Activated naive CD4-positive, alpha-beta T cell (primary cell): ENCODE data around the gene NOSIP.

Source experiments
- DNase-seq, 4 experiments: peaks; one replicate each; lab custom pipeline; 2025; lab: John Stamatoyannopoulos, UW

Gene NOSIP

DNA sequence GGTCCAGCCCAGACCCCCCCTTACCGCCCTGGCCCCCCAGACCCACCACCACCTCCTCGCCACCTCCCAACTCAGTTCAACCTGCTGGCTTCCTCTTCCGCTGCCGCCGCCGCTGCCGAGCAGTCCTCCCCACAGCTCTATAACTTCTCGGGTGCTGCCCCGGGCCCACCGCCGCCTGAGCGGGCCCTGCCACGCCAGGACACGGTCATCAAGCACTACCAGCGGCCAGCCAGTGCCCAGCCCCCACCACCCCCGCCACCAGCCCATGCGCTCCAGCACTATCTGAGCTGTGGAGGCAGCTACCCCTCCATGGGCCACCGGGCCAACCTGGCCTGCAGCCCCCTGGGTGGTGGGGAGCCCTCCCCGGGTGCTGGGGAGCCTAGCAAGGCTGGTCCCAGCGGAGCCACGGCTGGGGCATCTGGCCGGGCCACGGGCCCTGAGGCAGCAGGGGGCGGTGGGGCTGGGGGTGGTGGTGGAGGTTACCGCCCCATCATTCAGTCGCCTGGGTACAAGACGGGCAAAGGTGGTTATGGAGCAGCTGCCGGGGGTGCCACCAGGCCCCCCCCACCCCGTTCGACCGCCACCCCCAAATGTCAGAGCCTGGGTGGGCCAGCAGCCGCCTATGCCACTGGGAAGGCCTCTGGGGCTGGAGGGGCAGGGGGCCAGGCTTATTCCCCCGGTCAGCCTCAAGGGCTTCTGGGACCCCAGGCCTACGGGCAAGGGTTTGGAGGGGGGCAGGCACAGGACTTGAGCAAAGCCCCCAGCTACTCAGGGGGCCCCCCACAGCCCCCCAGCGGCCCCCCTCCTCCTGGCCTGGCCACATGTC lies 14.8 kb upstream of the NOSIP start:
- DNase-seq, result no peak

GRCh38 chr19:49594157-49594992 lies 14.0 kb upstream of the NOSIP start:
- no peak for DNase-seq

- DNase-seq, result peak; percentile 75 to 86 (median 83)
Measured at GRCh38 chr19:49593233-49594113, 13.1 kb upstream of the NOSIP start.

GRCh38 chr19:49592486-49593232 lies 12.3 kb upstream of the NOSIP start:
- no peak for DNase-seq

DNA sequence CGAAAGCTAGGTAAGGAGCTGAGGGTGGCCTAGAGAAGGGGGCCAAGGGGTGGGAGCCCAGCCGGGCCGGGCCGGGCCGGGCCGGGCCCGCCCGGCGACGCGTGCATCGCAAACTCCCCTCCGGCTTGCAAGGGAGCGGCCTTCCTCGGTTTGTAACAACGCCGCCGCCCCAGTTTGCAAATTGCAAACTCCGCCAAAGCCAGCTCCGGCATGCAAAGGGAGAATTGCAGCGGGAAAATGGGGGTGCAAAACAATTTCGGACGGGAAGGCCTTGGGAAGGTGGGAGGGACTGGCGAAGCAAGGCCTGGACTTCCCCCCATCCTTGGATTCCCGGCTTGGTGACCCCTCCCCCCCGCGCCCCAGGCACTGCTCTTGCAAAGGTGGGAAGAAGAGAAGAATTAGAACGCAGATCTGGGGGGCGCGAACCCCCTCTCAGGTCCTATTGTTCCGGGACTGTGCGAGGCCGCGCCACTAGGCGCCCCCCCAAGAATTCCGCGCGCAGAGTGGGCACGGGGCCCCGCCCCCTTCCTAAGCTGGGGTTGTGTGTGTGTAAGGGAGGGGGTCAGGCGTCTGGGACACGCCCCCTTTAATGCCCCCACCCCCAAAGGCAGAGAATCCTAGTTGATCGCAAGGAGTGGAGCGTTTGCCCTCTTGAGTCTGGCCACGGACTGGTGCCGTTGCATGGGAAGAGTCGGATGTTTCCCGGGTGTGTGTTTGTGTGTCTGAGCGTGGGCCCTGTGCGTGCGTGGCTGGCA lies 11.6 kb upstream of the NOSIP start:
- DNase-seq, result peak in 3 of 4 experiments; percentile 30 to 43 (median 41)

DNA sequence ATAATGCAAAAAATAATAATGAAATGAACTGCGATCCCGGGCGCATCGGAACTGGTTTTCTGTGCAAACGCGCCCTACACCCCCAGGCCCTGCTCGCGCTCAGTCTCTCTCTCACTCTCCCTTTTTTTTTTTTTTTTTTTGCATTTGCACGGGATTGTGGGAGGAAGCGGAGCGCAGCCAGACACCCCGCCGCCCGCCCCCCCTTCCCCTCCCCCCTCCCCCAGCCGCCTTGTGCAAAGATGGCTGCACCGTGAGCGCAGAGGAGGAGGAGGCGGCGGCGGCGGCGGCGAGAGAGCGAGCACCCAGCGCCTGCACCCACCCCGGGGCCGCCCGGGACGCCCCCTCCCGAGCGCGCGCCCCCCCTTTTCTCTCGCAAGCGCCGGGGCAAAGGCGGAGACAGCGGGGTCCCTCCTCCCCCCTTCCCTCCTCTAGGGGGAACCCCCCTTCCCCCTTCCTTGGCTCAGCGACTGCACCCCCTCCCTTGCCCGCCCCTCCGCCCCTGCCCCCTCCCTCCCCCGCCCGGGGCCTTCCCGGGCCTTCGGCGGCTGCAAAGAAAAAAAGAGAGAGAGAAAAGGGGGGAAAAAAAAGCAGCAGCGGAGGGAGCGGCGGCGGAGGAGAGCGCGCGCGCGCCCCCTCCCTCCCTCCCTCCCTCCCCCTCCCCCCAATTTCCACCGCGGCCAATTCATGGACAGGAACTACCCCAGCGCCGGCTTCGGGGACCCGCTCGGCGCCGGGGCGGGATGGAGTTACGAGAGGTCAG lies 10.8 kb upstream of the NOSIP start, which contains the start of gene PRR12:
TSS of gene PRR12 (plus strand) at position 212 of the 760 bp plus-strand sequence. CDS start at position 685, 473 bp downstream.
- DNase-seq, result peak; percentile 29 to 59 (median 40)

GRCh38 chr19:49590071-49590970 lies 10.0 kb upstream of the NOSIP start:
- peak; percentile 64 to 93 (median 83) for DNase-seq

GRCh38 chr19:49589502-49589905 lies 9.1 kb upstream of the NOSIP start:
- no peak for DNase-seq

GRCh38 chr19:49588365-49589122 lies 8.2 kb upstream of the NOSIP start:
- DNase-seq, result no peak

DNA sequence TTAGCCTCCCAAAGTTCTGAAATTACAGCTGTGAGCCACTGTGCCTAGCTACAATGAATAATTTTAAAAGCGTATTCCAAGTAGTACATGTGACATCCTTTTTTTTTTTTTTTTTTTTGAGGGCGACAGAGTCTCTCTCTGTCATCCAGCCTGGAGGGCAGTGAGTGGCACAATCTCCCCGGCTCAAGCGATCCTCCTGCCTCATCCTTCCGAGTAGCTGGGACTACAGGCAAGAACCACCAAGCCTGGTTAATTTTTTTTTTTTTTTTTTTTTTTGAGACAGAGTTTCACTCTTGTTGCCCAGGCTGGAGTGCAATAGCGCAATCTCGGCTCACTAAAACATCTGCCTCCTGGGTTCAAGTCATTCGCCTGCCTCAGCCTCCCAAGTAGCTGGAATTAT lies 6.9 kb upstream of the NOSIP start:
- DNase-seq, result no peak

DNA sequence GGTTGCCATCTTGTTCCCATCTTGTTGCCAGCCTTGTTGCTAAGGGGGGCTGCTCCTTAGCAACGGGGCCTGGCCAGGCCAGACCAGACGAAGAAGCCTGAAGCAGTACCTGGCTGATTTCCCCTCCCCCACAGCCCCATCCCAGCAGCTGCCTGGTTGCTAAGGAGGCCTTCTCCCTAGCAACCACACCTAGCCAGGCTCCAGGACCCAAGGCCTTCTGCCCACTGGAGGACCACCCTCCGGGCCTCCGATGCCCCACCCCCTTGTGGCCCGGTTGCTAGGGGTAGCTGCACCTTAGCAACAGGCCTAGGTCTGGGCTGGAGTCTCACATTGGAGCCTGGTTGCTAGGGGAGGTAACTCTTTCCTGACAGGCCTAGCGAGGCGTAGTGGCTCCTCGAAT lies 4.7 kb upstream of the NOSIP start:
- no peak for DNase-seq

DNA sequence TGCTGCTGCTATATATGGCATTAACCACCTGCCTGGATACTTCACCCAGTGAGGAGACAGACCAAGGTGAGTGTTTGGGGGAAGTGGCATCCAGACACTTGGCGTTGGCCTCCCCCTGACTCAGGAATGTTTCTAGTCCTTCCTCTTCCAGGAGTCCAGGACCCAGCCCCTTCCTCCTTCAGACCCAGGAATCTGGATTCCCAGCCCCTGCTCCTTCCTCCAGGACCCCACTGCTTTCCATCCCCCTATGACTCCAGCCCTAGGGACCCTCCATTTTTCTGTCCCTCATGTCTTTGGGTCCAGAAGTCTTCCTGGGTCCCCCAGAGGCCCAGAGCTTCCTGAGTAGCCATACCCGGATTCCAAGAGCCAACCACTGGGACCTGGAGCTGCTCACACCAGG lies 2.9 kb upstream of the NOSIP start:
- no peak for DNase-seq

DNA sequence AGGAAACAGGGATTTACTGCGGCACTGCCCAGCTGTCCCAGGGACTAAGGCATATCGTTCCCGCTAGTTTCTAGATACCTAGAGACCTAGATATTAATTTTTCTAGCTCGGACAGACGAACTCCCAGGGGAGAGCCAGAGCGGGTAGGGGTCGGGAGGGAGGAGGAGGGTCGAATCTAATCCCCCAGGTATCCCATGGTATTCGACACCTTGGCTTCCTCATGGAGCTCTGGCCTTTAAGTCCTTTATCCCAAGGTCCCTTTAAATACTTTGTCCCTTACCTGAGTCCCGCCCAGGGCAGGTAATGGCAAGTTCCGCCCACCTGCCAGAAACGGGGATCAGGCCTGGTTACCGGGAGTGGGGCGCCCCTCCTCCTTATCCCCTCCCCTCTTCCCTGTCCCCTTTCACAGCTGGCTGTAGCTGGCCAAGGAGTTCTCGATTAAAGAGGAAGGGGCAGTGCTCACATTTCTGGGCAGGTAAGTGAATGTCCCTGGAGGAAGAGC lies 702 bp upstream of the NOSIP start, which contains the start of gene PRRG2:
TSS of gene PRRG2 (plus strand) at position 310 of the 502 bp plus-strand sequence. CDS start 1,904 bp downstream, outside the sequence.
- DNase-seq, result no peak

DNA sequence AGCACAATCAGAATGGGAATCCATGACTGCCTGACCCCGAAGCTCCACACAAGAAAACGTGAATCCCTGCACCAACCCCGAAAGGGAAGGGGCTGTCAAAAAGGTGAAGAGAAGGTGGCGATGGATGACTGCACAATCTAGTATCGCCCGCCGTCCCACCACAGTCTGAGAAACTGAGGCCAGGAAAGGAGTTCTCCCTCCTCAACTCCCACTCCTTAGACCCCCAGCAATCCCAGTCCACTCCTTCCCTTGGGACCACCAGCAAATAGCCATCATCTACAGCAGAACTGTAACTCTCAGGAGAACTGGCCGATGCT lies 451 bp downstream of the NOSIP start:
- DNase-seq, result no peak

GRCh38 chr19:49579193-49579592 lies 1.2 kb downstream of the NOSIP start:
- no peak for DNase-seq

DNA sequence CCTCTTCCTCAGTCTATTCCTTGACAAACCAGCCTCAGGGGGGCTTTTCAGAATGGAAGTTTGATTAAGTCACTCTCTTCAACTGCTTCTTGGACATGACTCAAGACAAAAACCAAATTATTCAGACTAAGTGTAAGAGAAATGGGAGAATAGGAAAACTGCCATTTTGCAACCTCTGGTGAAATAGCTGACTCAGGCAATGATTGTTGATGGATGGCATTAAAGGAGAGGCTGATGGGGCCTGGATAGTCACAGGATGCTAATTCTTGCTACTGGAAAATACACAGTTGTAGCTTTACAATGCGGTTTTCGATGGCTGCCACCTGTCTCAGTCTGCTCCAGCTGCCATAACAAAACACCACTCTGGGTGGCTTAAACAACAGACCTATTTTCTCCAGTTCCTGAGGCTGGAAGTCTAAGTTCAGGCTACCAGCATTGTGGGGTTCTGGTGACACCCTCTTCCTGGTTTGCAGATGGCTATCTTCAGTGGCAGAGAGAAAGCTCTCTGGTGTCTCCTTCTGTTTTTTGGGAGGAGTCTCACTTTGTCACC lies 6.1 kb downstream of the NOSIP start:
- no peak for DNase-seq

- DNase-seq, result no peak
Measured at GRCh38 chr19:49573425-49573824, 6.9 kb downstream of the NOSIP start.
